Liver (tissue), 3 donors: ENCODE results near the gene ADCYAP1R1.

ENCODE experiments used
- ATF3 ChIP-seq: IDR thresholded peaks from 2 replicates; pipeline ENCODE4 v1.6.1; 2016; ENCODE audit warnings: antibody characterized with exemption
- CTCF ChIP-seq: fragments of 150-350 bp; IDR thresholded peaks from 2 replicates; pipeline ENCODE4 v1.5.1; 2017; ENCODE audit warnings: improper control_type of control experiment, low read depth, low read length; ENCODE audit not compliant: missing input control
- FOXA1 ChIP-seq: IDR thresholded peaks from 2 replicates; pipeline ENCODE4 v1.6.1; 2016; ENCODE audit warnings: antibody characterized with exemption
- JUND ChIP-seq, 2 donors: IDR thresholded peaks; 2 replicates each; pipeline ENCODE4 v1.6.1; 2016; ENCODE audit warnings: antibody characterized with exemption in 2 of 2
- MAX ChIP-seq: IDR thresholded peaks from 2 replicates; pipeline ENCODE4 v1.6.1; 2016; ENCODE audit warnings: antibody characterized with exemption
- RAD21 ChIP-seq, 2 donors: IDR thresholded peaks; 2 replicates each; pipeline ENCODE4 v1.6.1; 2016; ENCODE audit warnings: antibody characterized with exemption in 2 of 2, mild to moderate bottlenecking in 2 of 2
- REST ChIP-seq: IDR thresholded peaks from 2 replicates; pipeline ENCODE4 v1.6.1; 2016; ENCODE audit warnings: antibody characterized with exemption, mild to moderate bottlenecking
- RXRA ChIP-seq, 2 donors: IDR thresholded peaks; 2 replicates each; pipeline ENCODE4 v1.6.1; 2017 to 2018; ENCODE audit warnings: antibody characterized with exemption in 2 of 2, mild to moderate bottlenecking in 1 of 2
- SP1 ChIP-seq: IDR thresholded peaks from 2 replicates; pipeline ENCODE4 v1.6.1; 2018; ENCODE audit warnings: antibody characterized with exemption, mild to moderate bottlenecking
- TAF1 ChIP-seq: conservative IDR thresholded peaks from 2 replicates; pipeline ENCODE4 v1.6.1; 2016; ENCODE audit warnings: antibody characterized with exemption, mild to moderate bottlenecking
- YY1 ChIP-seq: IDR thresholded peaks from 2 replicates; pipeline ENCODE4 v1.6.1; 2016; ENCODE audit warnings: antibody characterized with exemption, mild to moderate bottlenecking
- ZBTB33 ChIP-seq: IDR thresholded peaks from 2 replicates; pipeline ENCODE4 v1.6.1; 2016; ENCODE audit warnings: antibody characterized with exemption
- donor health status: healthy.
- donor health status: healthy.

- no peak for TF ChIP-seq CTCF
- TF ChIP-seq TAF1 = no peak
- no peak for TF ChIP-seq YY1
- TF ChIP-seq MAX = no peak
- no peak for TF ChIP-seq RXRA (IDR thresholded peaks at IDR 0.05)
- TF ChIP-seq FOXA1 = no peak
- TF ChIP-seq REST = no peak
- no peak for TF ChIP-seq RAD21 (IDR thresholded peaks at IDR 0.05)
- TF ChIP-seq JUND (IDR thresholded peaks at IDR 0.05) = no peak
- TF ChIP-seq ZBTB33 = no peak
- TF ChIP-seq SP1 = no peak
- no peak for TF ChIP-seq ATF3
Measured at GRCh38 chr7:31091924-31092434, 39.9 kb downstream of the ADCYAP1R1 start.
